B cell (primary cell): ENCODE measurements around the gene CCBE1.

Experiments used
- CTCF ChIP-seq: fragments of 200-600 bp; IDR thresholded peaks from one replicate; pipeline ENCODE4 v1.8.0; 2022; ENCODE audit warnings: antibody characterized with exemption, mild to moderate bottlenecking
- EZH2 ChIP-seq: IDR thresholded peaks from 2 replicates; pipeline ENCODE4 v1.6.1; 2012; ENCODE audit warnings: borderline replicate concordance, low read depth, mild to moderate bottlenecking, moderate library complexity, low read length; ENCODE audit not compliant: insufficient read depth, poor library complexity, severe bottlenecking

- TF ChIP-seq CTCF: no peak
- no peak for TF ChIP-seq EZH2
Observed at GRCh38 chr18:59708988-59709387, 11.8 kb upstream of the CCBE1 start.
